GM19240 (cell line): ENCODE measurements around the gene DISC1.

Experiments
- DNase-seq: peaks from one replicate; pipeline ENCODE4 v3.0.0; 2011; ENCODE audit warnings: low spot score; ENCODE audit not compliant: insufficient read length

The DISC1 gene

GRCh38 chr1:231986631-231987336, 360.2 kb downstream of the DISC1 start:
- no peak for DNase-seq

- no peak for DNase-seq
These were observed 363.8 kb downstream of the DISC1 start for GRCh38 chr1:231990388-231990787.

- DNase-seq: no peak
These were observed 364.6 kb downstream of the DISC1 start for GRCh38 chr1:231991231-231991630.

GRCh38 chr1:231993968-231994455, 367.4 kb downstream of the DISC1 start:
- no peak for DNase-seq

- no peak for DNase-seq
These were observed 372.2 kb downstream of the DISC1 start for GRCh38 chr1:231998791-231999190.

- no peak for DNase-seq
These were observed 378.7 kb downstream of the DISC1 start for GRCh38 chr1:232005300-232005699.

- DNase-seq: no peak
These were observed 383.2 kb downstream of the DISC1 start for GRCh38 chr1:232009741-232010140.

GRCh38 chr1:232011961-232012360, 385.4 kb downstream of the DISC1 start:
- DNase-seq: no peak

GRCh38 chr1:232012773-232013386, 386.3 kb downstream of the DISC1 start:
- no peak for DNase-seq

GRCh38 chr1:232014941-232015340, 388.4 kb downstream of the DISC1 start:
- DNase-seq: no peak

- no peak for DNase-seq
These were observed 390.0 kb downstream of the DISC1 start for GRCh38 chr1:232016616-232017015.

- DNase-seq: no peak
These were observed 390.5 kb downstream of the DISC1 start for GRCh38 chr1:232017057-232017456.

- no peak for DNase-seq
These were observed 391.2 kb downstream of the DISC1 start for GRCh38 chr1:232017759-232018158.

GRCh38 chr1:232018231-232019025, 391.8 kb downstream of the DISC1 start:
- no peak for DNase-seq

GRCh38 chr1:232019026-232019340, 392.4 kb downstream of the DISC1 start:
- DNase-seq: no peak

- DNase-seq: no peak
These were observed 393.8 kb downstream of the DISC1 start for GRCh38 chr1:232020352-232020751.

GRCh38 chr1:232029315-232029714, 402.7 kb downstream of the DISC1 start:
- no peak for DNase-seq

- no peak for DNase-seq
These were observed 404.6 kb downstream of the DISC1 start for GRCh38 chr1:232031156-232031555.

- DNase-seq: no peak
These were observed 406.7 kb downstream of the DISC1 start for GRCh38 chr1:232033285-232033684.

GRCh38 chr1:232034556-232034955, 408.0 kb downstream of the DISC1 start:
- no peak for DNase-seq

GRCh38 chr1:232036181-232036933, 409.8 kb downstream of the DISC1 start:
- DNase-seq: no peak
